ENCODE measurements around the gene CUEDC2. TPM values are rescaled to one million over a fixed set of nuclear protein-coding genes. Genes with fewer than 3 reads are reported as not detected.
A peak's percentile ranks its signal among the peaks of the same experiment; 100 is the strongest.

The CUEDC2 gene
- total RNA-seq, 1 donor: 16.0 TPM

GRCh38 chr10:102401735-102402511 lies 30.5 kb downstream of the CUEDC2 start:
- no peak overlapping the region for H3K4me3 ChIP-seq (ENCODE audit: low read length)
- H3K4me1 ChIP-seq (ENCODE audit: insufficient read depth, low read length): peaks cover 27% of the 10 kb centered on the region
- no peaks in the 10 kb centered on the region for H3K9me3 ChIP-seq (ENCODE audit: low read depth, low read length)
- no peaks in the 10 kb centered on the region for H3K27me3 ChIP-seq (ENCODE audit: insufficient read depth, low read length)

- H3K4me3 ChIP-seq (ENCODE audit: low read length): no peak overlapping the region
- H3K9me3 ChIP-seq (ENCODE audit: low read depth, low read length): no peaks in the 10 kb centered on the region
- no peaks in the 10 kb centered on the region for H3K27me3 ChIP-seq (ENCODE audit: insufficient read depth, low read length)
- H3K4me1 ChIP-seq (ENCODE audit: insufficient read depth, low read length): peaks cover 33% of the 10 kb centered on the region
Measured at GRCh38 chr10:102401342-102401654, 31.1 kb downstream of the CUEDC2 start.

GRCh38 chr10:102400598-102401341 lies 31.6 kb downstream of the CUEDC2 start:
- no peaks in the 10 kb centered on the region for H3K9me3 ChIP-seq (ENCODE audit: low read depth, low read length)
- no peaks in the 10 kb centered on the region for H3K27me3 ChIP-seq (ENCODE audit: insufficient read depth, low read length)
- H3K4me3 ChIP-seq (ENCODE audit: low read length): no peak overlapping the region
- peaks cover 39% of the 10 kb centered on the region for H3K4me1 ChIP-seq (ENCODE audit: insufficient read depth, low read length)

- peaks cover 39% of the 10 kb centered on the region for H3K4me1 ChIP-seq (ENCODE audit: insufficient read depth, low read length)
- no peaks in the 10 kb centered on the region for H3K9me3 ChIP-seq (ENCODE audit: low read depth, low read length)
- H3K4me3 ChIP-seq (ENCODE audit: low read length): no peak overlapping the region
- no peaks in the 10 kb centered on the region for H3K27me3 ChIP-seq (ENCODE audit: insufficient read depth, low read length)
Measured at GRCh38 chr10:102400076-102400475, 32.3 kb downstream of the CUEDC2 start.

- Histone ChIP-seq H3K9me3 (ENCODE audit: low read depth, low read length) (no peaks in the 10 kb centered on the region), H3K4me1 (ENCODE audit: insufficient read depth, low read length) (peaks cover 39% of the 10 kb centered on the region), H3K27me3 (ENCODE audit: insufficient read depth, low read length) (no peaks in the 10 kb centered on the region), H3K4me3 (ENCODE audit: low read length) (peak overlapping the region; percentile 34)
Measured at GRCh38 chr10:102399217-102400021, 33.0 kb downstream of the CUEDC2 start.

- no peaks in the 10 kb centered on the region for H3K27me3 ChIP-seq (ENCODE audit: insufficient read depth, low read length)
- H3K4me1 ChIP-seq (ENCODE audit: insufficient read depth, low read length): peaks cover 43% of the 10 kb centered on the region
- no peaks in the 10 kb centered on the region for H3K9me3 ChIP-seq (ENCODE audit: low read depth, low read length)
- no peak overlapping the region for H3K4me3 ChIP-seq (ENCODE audit: low read length)
Measured at GRCh38 chr10:102398172-102399020, 34.0 kb downstream of the CUEDC2 start.

- Histone ChIP-seq H3K4me3 (ENCODE audit: low read length) (no peak overlapping the region), H3K27me3 (ENCODE audit: insufficient read depth, low read length) (no peaks in the 10 kb centered on the region), H3K9me3 (ENCODE audit: low read depth, low read length) (no peaks in the 10 kb centered on the region), H3K4me1 (ENCODE audit: insufficient read depth, low read length) (peaks cover 49% of the 10 kb centered on the region)
Measured at GRCh38 chr10:102397222-102398171, 34.9 kb downstream of the CUEDC2 start.

- Histone ChIP-seq H3K27me3 (ENCODE audit: insufficient read depth, low read length) (no peaks in the 10 kb centered on the region), H3K4me3 (ENCODE audit: low read length) (no peak overlapping the region), H3K9me3 (ENCODE audit: low read depth, low read length) (no peaks in the 10 kb centered on the region), H3K4me1 (ENCODE audit: insufficient read depth, low read length) (peaks cover 49% of the 10 kb centered on the region)
Measured at GRCh38 chr10:102396730-102397151, 35.6 kb downstream of the CUEDC2 start.

- H3K27me3 ChIP-seq (ENCODE audit: insufficient read depth, low read length): no peaks in the 10 kb centered on the region
- H3K9me3 ChIP-seq (ENCODE audit: low read depth, low read length): no peaks in the 10 kb centered on the region
- peak overlapping the region; percentile 88 for H3K4me3 ChIP-seq (ENCODE audit: low read length)
- peaks cover 49% of the 10 kb centered on the region for H3K4me1 ChIP-seq (ENCODE audit: insufficient read depth, low read length)
Measured at GRCh38 chr10:102396317-102396650, 36.1 kb downstream of the CUEDC2 start.

GRCh38 chr10:102395400-102396316 lies 36.7 kb downstream of the CUEDC2 start, which contains the start of gene NFKB2:
TSS of gene NFKB2 (plus strand) at chr10:102395705. CDS start at chr10:102395960, 255 bp downstream.
- Histone ChIP-seq H3K4me3 (ENCODE audit: low read length) (peak within 1 kb of the TSS; percentile 88), H3K4me1 (ENCODE audit: insufficient read depth, low read length) (peaks cover 49% of the 10 kb centered on the region), H3K9me3 (ENCODE audit: low read depth, low read length) (no peaks in the 10 kb centered on the region), H3K27me3 (ENCODE audit: insufficient read depth, low read length) (no peaks in the 10 kb centered on the region)

- Histone ChIP-seq H3K4me3 (ENCODE audit: low read length) (peak overlapping the region; percentile 88), H3K9me3 (ENCODE audit: low read depth, low read length) (no peaks in the 10 kb centered on the region), H3K27me3 (ENCODE audit: insufficient read depth, low read length) (no peaks in the 10 kb centered on the region), H3K4me1 (ENCODE audit: insufficient read depth, low read length) (peaks cover 46% of the 10 kb centered on the region)
Measured at GRCh38 chr10:102394801-102395399, 37.5 kb downstream of the CUEDC2 start.

- no peaks in the 10 kb centered on the region for H3K27me3 ChIP-seq (ENCODE audit: insufficient read depth, low read length)
- peaks cover 40% of the 10 kb centered on the region for H3K4me1 ChIP-seq (ENCODE audit: insufficient read depth, low read length)
- H3K4me3 ChIP-seq (ENCODE audit: low read length): peak overlapping the region; percentile 88
- H3K9me3 ChIP-seq (ENCODE audit: low read depth, low read length): no peaks in the 10 kb centered on the region
Measured at GRCh38 chr10:102394079-102394800, 38.1 kb downstream of the CUEDC2 start.
